ENCODE measurements around the gene DAD1. TPM values are rescaled to one million over a fixed set of nuclear protein-coding genes. Genes with fewer than 3 reads are reported as not detected.
"Not testable (repeated sequence)": the region's sequence is repeated elsewhere in the genome, so short reads cannot be mapped to it uniquely, and the experiment has no call there.

Gene DAD1
- total RNA-seq, result 100 to 1,000 TPM; 124 to 148 TPM

- no peaks in the 10 kb centered on the region for H3K27me3 Mint-ChIP-seq
- peak within 1 kb of the TSS; percentile 90 for H3K4me3 Mint-ChIP-seq
- H3K4me1 Mint-ChIP-seq, result peaks cover 44% of the 10 kb centered on the region
- ATAC-seq (ENCODE audit: low read depth) (peak; percentile 93), DNase-seq (peak; percentile 100)
- no peaks in the 10 kb centered on the region for H3K9me3 Mint-ChIP-seq
- POLR2A ChIA-PET, result interaction anchor here (0.5 to 4.0 kb wide), 32 partner anchors 9 to 1078 kb away, joined by 3 to 83 read pairs (median 4); partner anchors contain the start of genes ABHD4, ACIN1, C14orf119 and HAUS4
- H3K36me3 Mint-ChIP-seq, result peaks cover 14% of the 10 kb centered on the region
- peak within 1 kb of the TSS; percentile 100 for H3K27ac Mint-ChIP-seq
These were observed at the start of gene DAD1 for GRCh38 chr14:22589096-22589839. Gene DAD1 (minus strand): TSS chr14:22589224. CDS start chr14:22589157, 67 bp downstream.

- POLR2A ChIA-PET, result not testable (repeated sequence)
These were observed 47.0 kb upstream of the DAD1 start for GRCh38 chr14:22635980-22636379.

GRCh38 chr14:22634233-22634900, 45.3 kb upstream of the DAD1 start:
- Mint-ChIP-seq H3K36me3 (no peaks in the 10 kb centered on the region), H3K27me3 (peaks cover 8% of the 10 kb centered on the region), H3K4me3 (no peak overlapping the region), H3K27ac (no peak overlapping the region), H3K4me1 (no peaks in the 10 kb centered on the region), H3K9me3 (peaks cover 14% of the 10 kb centered on the region)
- ATAC-seq (ENCODE audit: low read depth), result no peak
- DNase-seq, result no peak
- POLR2A ChIA-PET, result no interaction called here

More at GRCh38 chr14:22635980-22636379, 47.0 kb upstream of the DAD1 start:
- not testable (repeated sequence) for H3K27me3 Mint-ChIP-seq; DNase-seq; H3K4me3 Mint-ChIP-seq; H3K36me3 Mint-ChIP-seq; H3K27ac Mint-ChIP-seq; H3K9me3 Mint-ChIP-seq; ATAC-seq (ENCODE audit: low read depth); H3K4me1 Mint-ChIP-seq

GRCh38 chr14:22630486-22630885, 41.5 kb upstream of the DAD1 start:
- Mint-ChIP-seq H3K27ac (no peak overlapping the region), H3K4me3 (no peak overlapping the region), H3K9me3 (peaks cover 14% of the 10 kb centered on the region), H3K36me3 (no peaks in the 10 kb centered on the region), H3K4me1 (no peaks in the 10 kb centered on the region), H3K27me3 (peaks cover 20% of the 10 kb centered on the region)
- DNase-seq (no peak), ATAC-seq (ENCODE audit: low read depth) (no peak)
- POLR2A ChIA-PET, result no interaction called here

- H3K36me3 Mint-ChIP-seq, result no peaks in the 10 kb centered on the region
- DNase-seq (no peak), ATAC-seq (ENCODE audit: low read depth) (no peak)
- H3K4me1 Mint-ChIP-seq, result no peaks in the 10 kb centered on the region
- no peak overlapping the region for H3K27ac Mint-ChIP-seq
- H3K4me3 Mint-ChIP-seq, result no peak overlapping the region
- POLR2A ChIA-PET, result no interaction called here
- peaks cover 18% of the 10 kb centered on the region for H3K27me3 Mint-ChIP-seq
- H3K9me3 Mint-ChIP-seq, result peaks cover 14% of the 10 kb centered on the region
These were observed 41.0 kb upstream of the DAD1 start for GRCh38 chr14:22630066-22630465.

- POLR2A ChIA-PET, result no interaction called here
- ATAC-seq (ENCODE audit: low read depth) (no peak), DNase-seq (no peak)
- Mint-ChIP-seq H3K36me3 (no peaks in the 10 kb centered on the region), H3K9me3 (peaks cover 14% of the 10 kb centered on the region), H3K4me1 (no peaks in the 10 kb centered on the region), H3K27ac (no peak overlapping the region), H3K27me3 (peaks cover 18% of the 10 kb centered on the region), H3K4me3 (no peak overlapping the region)
These were observed 40.3 kb upstream of the DAD1 start for GRCh38 chr14:22629361-22629760.

GRCh38 chr14:22627506-22628263, 38.7 kb upstream of the DAD1 start:
- Mint-ChIP-seq H3K27ac (no peak overlapping the region), H3K4me3 (no peak overlapping the region)
- POLR2A ChIA-PET, result no interaction called here

GRCh38 chr14:22626590-22626989, 37.6 kb upstream of the DAD1 start:
- peaks cover 12% of the 10 kb centered on the region for H3K9me3 Mint-ChIP-seq
- peaks cover 24% of the 10 kb centered on the region for H3K27me3 Mint-ChIP-seq
- DNase-seq, result no peak
- ATAC-seq (ENCODE audit: low read depth), result no peak
- no peaks in the 10 kb centered on the region for H3K36me3 Mint-ChIP-seq
- no peak overlapping the region for H3K27ac Mint-ChIP-seq
- POLR2A ChIA-PET, result no interaction called here
- H3K4me3 Mint-ChIP-seq, result no peak overlapping the region
- peaks cover 2% of the 10 kb centered on the region for H3K4me1 Mint-ChIP-seq

More at GRCh38 chr14:22627506-22628263, 38.7 kb upstream of the DAD1 start:
- no peak for ATAC-seq (ENCODE audit: low read depth)
- H3K36me3 Mint-ChIP-seq, result no peaks in the 10 kb centered on the region
- H3K4me1 Mint-ChIP-seq, result peaks cover 2% of the 10 kb centered on the region
- peaks cover 26% of the 10 kb centered on the region for H3K27me3 Mint-ChIP-seq
- peaks cover 14% of the 10 kb centered on the region for H3K9me3 Mint-ChIP-seq
- DNase-seq, result no peak

GRCh38 chr14:22623047-22623446, 34.0 kb upstream of the DAD1 start:
- DNase-seq, result no peak
- H3K36me3 Mint-ChIP-seq, result no peaks in the 10 kb centered on the region
- peaks cover 20% of the 10 kb centered on the region for H3K27me3 Mint-ChIP-seq
- no peaks in the 10 kb centered on the region for H3K9me3 Mint-ChIP-seq
- POLR2A ChIA-PET, result no interaction called here
- no peak overlapping the region for H3K4me3 Mint-ChIP-seq
- H3K27ac Mint-ChIP-seq, result no peak overlapping the region
- H3K4me1 Mint-ChIP-seq, result peaks cover 2% of the 10 kb centered on the region
- no peak for ATAC-seq (ENCODE audit: low read depth)

GRCh38 chr14:22622255-22622654, 33.2 kb upstream of the DAD1 start:
- H3K27me3 Mint-ChIP-seq, result peaks cover 18% of the 10 kb centered on the region
- DNase-seq (no peak), ATAC-seq (ENCODE audit: low read depth) (no peak)
- no peaks in the 10 kb centered on the region for H3K36me3 Mint-ChIP-seq
- POLR2A ChIA-PET, result no interaction called here
- H3K27ac Mint-ChIP-seq, result no peak overlapping the region
- H3K4me1 Mint-ChIP-seq, result peaks cover 2% of the 10 kb centered on the region
- no peak overlapping the region for H3K4me3 Mint-ChIP-seq
- no peaks in the 10 kb centered on the region for H3K9me3 Mint-ChIP-seq

- DNase-seq; H3K27me3 Mint-ChIP-seq; POLR2A ChIA-PET; H3K36me3 Mint-ChIP-seq; H3K4me1 Mint-ChIP-seq; H3K4me3 Mint-ChIP-seq; H3K9me3 Mint-ChIP-seq; ATAC-seq (ENCODE audit: low read depth); H3K27ac Mint-ChIP-seq: not testable (repeated sequence)
These were observed 26.7 kb upstream of the DAD1 start for GRCh38 chr14:22615765-22616164.

- Mint-ChIP-seq H3K9me3 (no peaks in the 10 kb centered on the region), H3K27ac (no peak overlapping the region), H3K4me1 (no peaks in the 10 kb centered on the region), H3K36me3 (peaks cover 12% of the 10 kb centered on the region), H3K4me3 (no peak overlapping the region), H3K27me3 (peaks cover 3% of the 10 kb centered on the region)
- DNase-seq (no peak), ATAC-seq (ENCODE audit: low read depth) (no peak)
- POLR2A ChIA-PET, result no interaction called here
These were observed 25.3 kb upstream of the DAD1 start for GRCh38 chr14:22614240-22614799.

GRCh38 chr14:22613736-22614239, 24.8 kb upstream of the DAD1 start:
- no peaks in the 10 kb centered on the region for H3K4me1 Mint-ChIP-seq
- ATAC-seq (ENCODE audit: low read depth), result no peak
- POLR2A ChIA-PET, result no interaction called here
- H3K9me3 Mint-ChIP-seq, result no peaks in the 10 kb centered on the region
- peaks cover 12% of the 10 kb centered on the region for H3K36me3 Mint-ChIP-seq
- H3K4me3 Mint-ChIP-seq, result no peak overlapping the region
- H3K27ac Mint-ChIP-seq, result no peak overlapping the region
- peaks cover 2% of the 10 kb centered on the region for H3K27me3 Mint-ChIP-seq
- DNase-seq, result no peak
